Adrenal gland (tissue), 5 donors: ENCODE results near the gene H2AZ2.

Source experiments
- CTCF ChIP-seq, 6 experiments: fragments of 450-650 bp in 4 of 6; fragments of 200-600 bp in 2 of 6; sonication (generic) in 1 of 6; IDR thresholded peaks; 1 replicate in 5 of 6; 2 replicates in 1 of 6; pipeline versions ENCODE4 v1.5.1 to v1.8.0; 2016 to 2021; ENCODE audit warnings: antibody characterized with exemption in 6 of 6, mild to moderate bottlenecking in 2 of 6, moderate library complexity in 1 of 6
- POLR2A ChIP-seq, 2 donors: fragments of 450-650 bp; IDR thresholded peaks; one replicate each; pipeline ENCODE4 v1.6.1; 2017; ENCODE audit warnings: antibody characterized with exemption in 2 of 2, mild to moderate bottlenecking in 2 of 2, moderate library complexity in 1 of 2
- donor health status: DM: no; HTN: no; CAD: no.

- TF ChIP-seq CTCF (IDR thresholded peaks at IDR 0.05) (no peak), POLR2A (IDR thresholded peaks at IDR 0.05) (no peak)
Measured at GRCh38 chr7:44887293-44887692, 39.4 kb upstream of the H2AZ2 start.
